GM12875 (cell line): ENCODE results near the gene AKAP8.

ENCODE experiments used
- H3K4me3 ChIP-seq: one replicate; pipeline ENCODE4 v1.5.1; 2011; ENCODE audit warnings: low read depth, low read length, control low read depth
- TF ChIP-seq, protein P1 (sequence below): IDR thresholded peaks from 2 replicates; pipeline ENCODE4 v1.5.1; 2011; ENCODE audit warnings: low read depth, mild to moderate bottlenecking, control low read depth, inconsistent platforms, low read length, moderate library complexity, borderline replicate concordance; ENCODE audit not compliant: insufficient read depth

Gene AKAP8

DNA sequence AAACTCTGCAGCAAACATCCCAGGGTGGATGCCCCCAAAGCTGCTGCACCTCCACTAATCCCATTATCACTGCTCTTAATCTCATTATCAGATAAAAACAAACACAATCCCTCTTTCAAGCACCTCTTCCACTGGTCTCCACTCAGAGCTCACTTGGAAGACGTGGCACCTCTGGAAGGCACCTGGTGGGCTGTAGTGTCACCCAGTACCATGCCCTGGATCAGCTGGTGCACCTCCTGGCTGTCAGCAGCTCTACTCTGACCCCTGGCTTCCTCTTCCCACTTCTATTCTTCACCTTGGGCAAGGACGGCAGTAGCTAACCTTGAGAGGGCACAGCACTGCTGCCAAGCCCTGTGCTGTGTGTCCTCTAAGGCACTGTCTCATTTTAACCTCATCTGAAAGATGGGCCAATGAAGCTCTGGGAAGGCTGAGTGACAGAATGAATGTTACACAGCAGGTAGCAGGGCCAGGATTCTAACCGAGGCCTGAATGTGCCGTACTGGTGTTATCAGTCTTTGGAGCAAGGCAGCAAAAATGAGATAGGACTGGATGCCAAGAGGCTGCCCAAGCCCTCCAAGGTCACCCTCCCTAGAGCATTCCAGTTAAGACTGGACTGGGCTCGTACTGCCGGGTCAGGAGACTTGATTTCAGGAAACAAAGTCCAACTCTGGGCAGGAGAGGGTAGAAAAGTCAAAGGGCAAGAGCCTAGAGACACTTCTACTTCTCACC, 54.6 kb downstream of the AKAP8 start:
- no peak overlapping the region for H3K4me3 ChIP-seq
- TF ChIP-seq, protein P1, sequence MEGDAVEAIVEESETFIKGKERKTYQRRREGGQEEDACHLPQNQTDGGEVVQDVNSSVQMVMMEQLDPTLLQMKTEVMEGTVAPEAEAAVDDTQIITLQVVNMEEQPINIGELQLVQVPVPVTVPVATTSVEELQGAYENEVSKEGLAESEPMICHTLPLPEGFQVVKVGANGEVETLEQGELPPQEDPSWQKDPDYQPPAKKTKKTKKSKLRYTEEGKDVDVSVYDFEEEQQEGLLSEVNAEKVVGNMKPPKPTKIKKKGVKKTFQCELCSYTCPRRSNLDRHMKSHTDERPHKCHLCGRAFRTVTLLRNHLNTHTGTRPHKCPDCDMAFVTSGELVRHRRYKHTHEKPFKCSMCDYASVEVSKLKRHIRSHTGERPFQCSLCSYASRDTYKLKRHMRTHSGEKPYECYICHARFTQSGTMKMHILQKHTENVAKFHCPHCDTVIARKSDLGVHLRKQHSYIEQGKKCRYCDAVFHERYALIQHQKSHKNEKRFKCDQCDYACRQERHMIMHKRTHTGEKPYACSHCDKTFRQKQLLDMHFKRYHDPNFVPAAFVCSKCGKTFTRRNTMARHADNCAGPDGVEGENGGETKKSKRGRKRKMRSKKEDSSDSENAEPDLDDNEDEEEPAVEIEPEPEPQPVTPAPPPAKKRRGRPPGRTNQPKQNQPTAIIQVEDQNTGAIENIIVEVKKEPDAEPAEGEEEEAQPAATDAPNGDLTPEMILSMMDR: no peak

DNA sequence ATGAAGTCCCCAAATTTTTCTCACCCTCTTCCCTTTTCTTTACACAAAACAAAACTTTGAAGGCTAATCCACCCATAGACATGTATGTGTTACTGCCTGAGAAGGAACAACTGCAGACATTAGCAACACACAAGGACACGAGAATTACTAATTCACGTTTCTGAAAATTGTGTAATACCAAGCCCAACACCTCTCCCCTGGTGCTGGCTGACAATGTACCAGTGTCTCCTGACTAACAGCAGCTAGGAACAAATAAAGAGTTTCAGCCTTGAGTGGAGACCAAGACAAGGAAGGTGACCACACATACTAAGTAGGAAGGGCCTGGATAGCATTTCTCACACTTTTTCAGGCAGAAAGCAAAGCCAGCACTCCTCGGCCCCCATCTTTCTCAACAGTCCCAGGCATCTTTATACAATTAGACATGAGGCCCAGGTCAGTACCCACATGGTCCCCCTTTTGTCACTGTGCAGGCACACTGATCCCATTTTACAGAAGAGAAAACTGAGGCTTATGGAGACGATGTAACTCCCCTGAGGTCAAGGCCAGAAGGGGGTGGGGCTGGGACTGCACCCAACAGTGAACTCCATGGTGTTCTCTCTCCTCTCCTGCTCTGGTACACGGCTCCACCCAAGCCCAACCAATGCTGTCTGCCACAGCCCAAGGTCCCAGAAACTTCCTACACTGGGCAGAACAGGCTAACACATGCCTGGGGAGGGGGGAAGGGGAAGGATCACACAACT, 55.9 kb downstream of the AKAP8 start:
- TF ChIP-seq, protein P1: no peak
- no peak overlapping the region for H3K4me3 ChIP-seq

DNA sequence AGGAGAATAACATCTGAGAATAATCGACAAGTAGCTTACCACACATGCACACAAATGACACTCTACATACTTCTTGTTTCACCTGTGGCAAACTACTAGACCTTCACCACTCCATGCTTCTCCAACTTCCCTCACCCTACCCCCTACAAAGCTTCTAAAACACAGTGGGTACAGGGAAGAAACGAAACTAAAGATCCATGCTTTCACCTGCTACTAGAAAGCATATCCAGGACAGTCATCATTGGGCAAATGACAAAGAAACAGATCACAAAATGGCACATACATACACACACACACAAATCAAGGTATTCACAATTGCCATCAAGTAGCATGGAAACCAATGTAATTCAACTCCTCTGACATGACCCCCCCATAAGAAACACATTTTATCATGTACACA, 57.8 kb downstream of the AKAP8 start:
- H3K4me3 ChIP-seq: no peak overlapping the region
- TF ChIP-seq, protein P1: no peak

DNA sequence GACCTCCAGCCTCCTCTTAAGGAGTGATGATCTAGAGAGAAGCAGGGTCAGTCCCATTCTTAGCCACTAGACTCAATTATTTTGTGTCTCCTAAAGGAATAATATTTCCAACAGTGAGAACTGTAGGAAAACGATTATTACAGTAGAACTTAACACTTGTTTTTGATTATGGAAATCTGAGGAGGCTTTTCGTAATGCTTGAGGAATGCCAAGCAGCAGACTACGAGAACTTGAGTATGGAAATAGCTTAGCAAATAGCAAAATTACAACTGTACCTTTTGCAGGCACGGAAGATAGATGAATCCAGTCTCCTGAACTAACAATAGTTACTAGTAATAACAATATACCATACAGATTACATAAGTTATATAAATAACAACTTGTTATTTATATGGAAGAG, 59.5 kb downstream of the AKAP8 start:
- TF ChIP-seq, protein P1: no peak
- H3K4me3 ChIP-seq: no peak overlapping the region

DNA sequence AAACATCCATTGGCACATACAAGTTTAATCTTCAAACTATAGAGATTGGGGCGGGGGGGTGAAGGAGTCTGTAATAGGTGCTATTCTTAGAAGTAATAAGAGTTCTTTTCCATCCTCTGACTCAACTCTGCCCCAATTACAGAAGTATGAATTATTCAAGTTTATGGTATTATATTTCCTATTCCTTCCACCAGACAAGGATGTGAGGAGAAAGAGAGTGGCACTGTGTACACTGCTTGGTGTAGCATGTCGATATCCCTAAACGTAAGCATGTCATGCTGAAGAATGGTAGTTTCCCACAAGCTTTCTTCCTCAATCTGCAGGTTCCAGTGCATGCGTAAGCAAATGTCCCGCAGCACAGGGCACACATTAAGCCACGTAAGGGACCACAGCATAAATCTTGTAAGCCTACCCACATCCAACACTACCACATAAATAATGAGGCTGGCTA, 61.3 kb downstream of the AKAP8 start:
- TF ChIP-seq, protein P1: no peak
- no peak overlapping the region for H3K4me3 ChIP-seq

DNA sequence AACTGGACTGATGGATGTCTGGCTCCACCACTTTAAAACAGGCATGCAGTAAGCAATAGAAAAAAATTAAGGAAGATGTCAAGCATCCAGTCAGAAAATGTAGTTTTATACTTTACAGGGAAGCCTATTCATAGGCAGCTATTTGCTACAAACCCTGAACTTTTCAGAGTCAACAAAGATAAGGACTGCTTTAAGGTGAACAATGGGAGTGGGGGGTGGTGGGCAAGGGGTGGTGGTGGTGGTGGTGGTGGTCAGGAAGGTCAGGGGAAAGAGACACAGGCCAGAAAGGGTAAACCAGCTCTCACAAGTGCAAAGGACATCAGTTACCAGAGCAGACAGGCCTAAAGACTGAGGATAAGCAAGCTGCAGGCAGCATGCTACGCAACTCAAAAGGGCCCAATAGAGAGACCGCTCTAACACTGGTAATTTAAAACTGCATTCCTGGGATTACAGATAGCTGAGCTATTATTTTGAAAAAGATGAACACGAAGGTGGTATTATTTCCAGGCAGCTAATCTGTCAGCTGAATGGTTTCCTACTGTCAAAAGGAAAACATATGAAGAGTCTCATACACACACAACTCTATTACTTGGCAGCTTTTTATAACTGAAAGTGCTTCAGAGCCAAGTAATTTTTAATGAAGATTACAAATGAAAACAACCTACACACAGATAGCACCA, 62.1 kb downstream of the AKAP8 start:
- TF ChIP-seq, protein P1: no peak
- H3K4me3 ChIP-seq: no peak overlapping the region
